ENCODE measurements around the gene GJA10. TPM values are rescaled to one million over a fixed set of nuclear protein-coding genes. Genes with fewer than 3 reads are reported as not detected.
"Not testable (repeated sequence)": the region's sequence is repeated elsewhere in the genome, so short reads cannot be mapped to it uniquely, and the experiment has no call there.

GJA10 gene
- total RNA-seq = not detected

DNA sequence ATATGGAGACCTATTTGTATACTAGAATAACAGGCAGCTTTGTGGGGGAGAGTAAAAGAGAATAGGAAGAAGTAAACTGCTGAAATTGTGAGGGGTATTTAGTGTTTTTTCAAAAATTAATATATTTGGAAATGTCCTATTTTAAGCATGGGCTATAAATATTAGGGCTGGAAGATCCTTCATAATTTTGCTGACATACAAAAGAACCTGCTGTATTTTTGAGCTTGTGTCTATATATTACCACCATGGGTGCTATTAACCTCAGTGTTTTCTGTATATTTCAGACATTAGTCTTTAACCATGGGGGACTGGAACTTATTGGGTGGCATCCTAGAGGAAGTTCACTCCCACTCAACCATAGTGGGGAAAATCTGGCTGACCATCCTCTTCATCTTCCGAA is at the start of gene GJA10:
Gene GJA10 (plus strand): TSS at position 301 of the 400 bp plus-strand sequence. CDS start 0 bp downstream, at position 301.
- ChIA-PET CTCF (no interaction called here), POLR2A (no interaction called here)

DNA sequence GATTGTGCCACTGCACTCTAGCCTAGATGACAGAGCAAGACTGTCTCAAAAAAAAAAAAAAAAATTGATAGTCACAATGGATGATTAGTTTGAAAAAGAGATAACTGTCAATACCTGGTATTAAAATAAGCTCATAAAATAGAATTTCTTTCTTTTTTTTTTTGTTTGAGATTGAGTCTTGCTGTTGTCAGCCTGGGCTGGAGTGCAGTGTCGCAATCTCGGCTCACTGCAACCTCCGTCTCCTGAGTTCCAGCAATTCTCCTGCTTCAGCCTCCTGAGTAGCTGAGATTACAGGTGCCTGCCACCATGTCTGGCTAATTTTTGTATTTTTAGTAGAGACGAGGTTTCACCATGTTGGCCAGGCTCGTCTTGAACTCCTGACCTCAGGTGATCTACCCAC is 46.8 kb upstream of the GJA10 start:
- CTCF ChIA-PET = not testable (repeated sequence)

DNA sequence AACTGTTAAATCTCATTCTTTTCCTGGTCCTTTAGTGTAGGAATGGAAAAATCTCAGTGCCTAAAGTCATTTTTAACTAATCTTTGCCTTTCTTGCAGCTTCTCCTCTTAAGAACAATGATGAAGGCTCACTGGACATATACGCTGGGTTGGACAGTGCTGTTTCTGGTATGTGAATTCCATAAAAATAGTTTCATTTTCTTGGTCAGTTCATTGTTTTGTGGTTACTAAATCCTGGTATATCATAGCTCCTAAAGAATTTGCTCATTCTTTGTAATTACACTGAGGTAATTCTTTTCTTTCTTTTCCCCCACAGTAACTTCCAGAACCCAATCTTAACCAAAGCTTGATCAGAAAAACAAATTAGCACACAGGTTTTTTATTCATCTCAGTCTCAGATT is 41.2 kb upstream of the GJA10 start:
- ChIA-PET POLR2A (no interaction called here), CTCF (interaction anchor here (0.7 kb wide), 1 partner anchor 368 kb away, joined by 3 read pairs; no protein-coding TSS in a partner anchor)

More for the DNA sequence above, 46.8 kb upstream of the GJA10 start:
- POLR2A ChIA-PET = not testable (repeated sequence)

- ChIA-PET CTCF (no interaction called here), POLR2A (no interaction called here)
Observed at GRCh38 chr6:89858041-89858440, 36.2 kb upstream of the GJA10 start.

DNA sequence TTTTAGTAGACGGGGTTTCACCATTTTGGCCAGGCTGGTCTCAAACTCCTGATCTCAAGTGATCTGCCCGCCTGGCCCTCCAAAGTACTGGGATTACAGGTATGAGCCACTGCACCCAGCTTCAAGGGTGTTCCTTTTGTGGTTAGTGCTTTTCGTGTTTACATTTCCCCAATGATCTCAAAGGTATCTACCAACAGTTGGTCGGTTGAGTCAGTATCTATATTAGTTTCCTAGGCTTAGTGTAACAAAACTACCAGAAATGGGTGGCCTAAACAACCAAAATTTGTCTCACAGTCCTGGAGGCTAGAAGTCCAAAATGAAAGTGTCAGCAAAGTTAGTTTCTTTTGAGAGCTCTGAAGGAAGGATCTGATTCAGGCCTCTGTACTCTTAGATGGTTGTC is 34.5 kb upstream of the GJA10 start:
- CTCF ChIA-PET = no interaction called here
- POLR2A ChIA-PET = interaction anchor here (0.7 kb wide), 1 partner anchor 112 kb away, joined by 3 read pairs; no protein-coding TSS in a partner anchor

DNA sequence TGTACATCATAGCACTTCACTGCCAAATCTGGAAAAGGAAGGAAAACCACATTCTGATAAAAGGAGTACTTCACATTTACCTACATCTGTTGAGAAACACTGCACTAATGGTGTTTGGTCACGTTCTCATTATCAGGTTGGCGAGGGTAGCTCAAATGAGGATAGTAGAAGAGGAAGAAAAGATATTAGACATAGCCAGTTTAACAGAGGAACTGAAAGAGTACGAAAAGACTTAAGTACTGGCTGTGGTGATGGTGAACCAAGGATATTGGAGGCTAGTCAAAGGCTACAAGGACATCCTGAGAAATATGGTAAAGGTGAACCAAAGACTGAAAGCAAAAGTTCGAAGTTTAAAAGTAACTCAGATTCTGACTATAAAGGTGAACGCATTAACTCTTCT is 32.0 kb upstream of the GJA10 start:
- CTCF ChIA-PET = no interaction called here

GRCh38 chr6:89862698-89863097 is 31.6 kb upstream of the GJA10 start:
- POLR2A ChIA-PET = no interaction called here
- CTCF ChIA-PET = no interaction called here

More for the DNA sequence above, 32.0 kb upstream of the GJA10 start:
- POLR2A ChIA-PET = no interaction called here

DNA sequence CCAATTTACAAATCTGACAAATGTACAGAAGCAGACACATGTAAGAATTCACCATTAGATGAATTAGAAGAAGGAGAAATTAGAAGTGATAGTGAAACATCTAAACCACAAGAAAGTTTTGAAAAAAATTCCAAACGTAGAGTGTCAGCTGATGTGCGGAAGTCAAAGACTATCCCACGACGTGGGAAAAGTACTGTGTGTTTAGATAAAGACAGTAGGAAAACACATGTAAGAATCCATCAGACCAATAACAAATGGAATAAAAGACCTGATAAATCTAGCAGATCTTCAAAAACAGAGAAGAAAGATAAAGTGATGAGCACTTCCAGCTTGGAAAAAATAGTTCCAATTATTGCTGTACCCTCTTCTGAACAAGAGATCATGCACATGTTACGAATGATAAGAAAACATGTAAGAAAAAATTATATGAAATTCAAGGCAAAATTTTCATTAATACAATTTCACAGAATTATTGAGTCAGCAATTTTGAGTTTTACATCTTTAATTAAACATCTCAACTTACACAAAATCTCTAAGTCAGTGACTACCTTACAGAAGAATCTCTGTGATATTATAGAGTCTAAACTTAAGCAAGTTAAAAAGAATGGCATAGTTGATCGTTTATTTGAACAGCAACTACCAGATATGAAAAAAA is 28.1 kb upstream of the GJA10 start:
- ChIA-PET CTCF (no interaction called here), POLR2A (no interaction called here)

DNA sequence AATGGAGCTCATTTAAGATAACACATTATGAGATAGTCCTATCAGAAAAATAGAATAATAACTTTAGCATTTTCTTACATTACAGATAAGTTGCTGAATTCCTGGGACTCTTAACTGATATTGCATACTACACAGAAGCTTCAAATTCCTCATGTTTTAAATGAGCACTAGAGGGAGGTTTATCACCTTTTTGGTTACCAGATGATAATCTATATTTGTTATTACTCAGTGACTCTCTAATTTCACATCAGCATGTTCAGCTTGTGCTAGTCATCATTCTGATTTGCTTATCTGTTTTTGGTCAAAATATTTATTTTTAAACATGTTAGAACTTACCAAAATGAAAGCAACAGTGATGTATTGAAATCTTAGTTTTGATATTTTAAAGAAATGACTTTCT is 20.5 kb upstream of the GJA10 start:
- ChIA-PET POLR2A (no interaction called here), CTCF (no interaction called here)

- ChIA-PET CTCF (no interaction called here), POLR2A (no interaction called here)
Observed at GRCh38 chr6:89874438-89874837, 19.8 kb upstream of the GJA10 start.

GRCh38 chr6:89886378-89887120 is 7.7 kb upstream of the GJA10 start:
- ChIA-PET POLR2A (no interaction called here), CTCF (no interaction called here)

- ChIA-PET POLR2A (interaction anchor here (0.7 kb wide), 1 partner anchor 9 kb away, joined by 4 read pairs; no protein-coding TSS in a partner anchor), CTCF (interaction anchor here (1.0 kb wide), 1 partner anchor 99 kb away, joined by 3 read pairs; no protein-coding TSS in a partner anchor)
Observed at GRCh38 chr6:89887452-89888137, 6.7 kb upstream of the GJA10 start.

DNA sequence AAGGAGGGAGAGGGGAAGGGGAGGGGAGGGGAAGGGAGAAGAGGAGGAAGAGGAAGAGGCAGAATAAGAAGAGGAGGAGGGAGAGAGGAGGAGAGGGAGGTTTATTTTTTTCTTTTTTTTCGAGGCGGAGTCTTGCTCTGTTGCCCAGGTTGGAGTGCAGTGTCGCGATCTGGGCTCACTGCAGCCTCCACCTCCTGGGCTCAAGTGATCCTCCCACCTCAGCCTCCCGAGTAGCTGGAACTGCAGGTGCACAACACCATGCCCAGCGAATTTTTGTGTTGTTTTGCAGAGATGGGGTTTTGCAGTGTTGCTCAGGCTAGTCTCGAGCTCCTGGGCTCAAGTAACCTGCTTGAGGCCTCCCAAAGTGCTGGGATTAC is 6.1 kb upstream of the GJA10 start:
- ChIA-PET POLR2A (no interaction called here), CTCF (interaction anchor here (1.0 kb wide), 1 partner anchor 99 kb away, joined by 3 read pairs; no protein-coding TSS in a partner anchor)

- ChIA-PET CTCF (interaction anchor here (0.6 to 0.7 kb wide), 3 partner anchors 40 to 221 kb away, joined by 3 to 6 read pairs (median 5); no protein-coding TSS in a partner anchor), POLR2A (no interaction called here)
Observed at GRCh38 chr6:89888871-89889270, 5.4 kb upstream of the GJA10 start.

- CTCF ChIA-PET = not testable (repeated sequence)
- POLR2A ChIA-PET = interaction anchor here (0.6 kb wide), 1 partner anchor 10 kb away, joined by 4 read pairs; no protein-coding TSS in a partner anchor
Observed at GRCh38 chr6:89890845-89891528, 3.3 kb upstream of the GJA10 start.

GRCh38 chr6:89892577-89892976 is 1.7 kb upstream of the GJA10 start:
- POLR2A ChIA-PET = not testable (repeated sequence)
- CTCF ChIA-PET = interaction anchor here (0.6 kb wide), 1 partner anchor 52 kb away, joined by 4 read pairs; no protein-coding TSS in a partner anchor

DNA sequence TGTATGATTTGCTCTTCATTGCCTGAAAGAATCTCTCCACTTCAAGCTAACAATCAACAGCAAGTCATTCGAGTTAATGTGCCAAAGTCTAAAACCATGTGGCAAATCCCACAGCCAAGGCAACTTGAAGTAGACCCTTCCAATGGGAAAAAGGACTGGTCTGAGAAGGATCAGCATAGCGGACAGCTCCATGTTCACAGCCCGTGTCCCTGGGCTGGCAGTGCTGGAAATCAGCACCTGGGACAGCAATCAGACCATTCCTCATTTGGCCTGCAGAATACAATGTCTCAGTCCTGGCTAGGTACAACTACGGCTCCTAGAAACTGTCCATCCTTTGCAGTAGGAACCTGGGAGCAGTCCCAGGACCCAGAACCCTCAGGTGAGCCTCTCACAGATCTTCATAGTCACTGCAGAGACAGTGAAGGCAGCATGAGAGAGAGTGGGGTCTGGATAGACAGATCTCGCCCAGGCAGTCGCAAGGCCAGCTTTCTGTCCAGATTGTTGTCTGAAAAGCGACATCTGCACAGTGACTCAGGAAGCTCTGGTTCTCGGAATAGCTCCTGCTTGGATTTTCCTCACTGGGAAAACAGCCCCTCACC is 1.1 kb downstream of the GJA10 start:
- ChIA-PET CTCF (no interaction called here), POLR2A (no interaction called here)

GRCh38 chr6:89910001-89910901 is 16.0 kb downstream of the GJA10 start:
- POLR2A ChIA-PET = not testable (repeated sequence)

DNA sequence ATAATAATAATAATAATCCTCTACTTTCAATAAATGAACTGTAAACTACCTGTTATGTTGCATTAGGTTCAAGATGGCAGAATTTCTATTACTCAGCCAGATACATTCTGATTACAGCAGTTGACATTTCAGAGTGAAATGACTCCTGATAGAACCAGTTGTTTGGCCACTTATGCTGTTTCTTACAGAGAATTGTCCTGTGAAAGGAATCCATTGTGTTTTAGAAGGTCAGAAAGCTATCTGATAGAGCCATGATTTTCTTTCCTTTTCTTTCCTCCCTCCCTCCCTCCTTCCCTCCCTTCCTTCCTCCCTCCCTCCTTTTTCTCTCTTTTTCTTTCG is 16.6 kb downstream of the GJA10 start:
- CTCF ChIA-PET = no interaction called here

More at GRCh38 chr6:89910001-89910901, 16.0 kb downstream of the GJA10 start:
- CTCF ChIA-PET = not testable (repeated sequence)

More for the DNA sequence above, 16.6 kb downstream of the GJA10 start:
- POLR2A ChIA-PET = no interaction called here

Data from activated CD8-positive, alpha-beta memory T cell treated with anti-CD3 and anti-CD28 coated beads for 36 hours (primary cell).